WTC11 (cell line): Measurements from ENCODE around the gene WDR3.

Experiments used
- FOXP1 ChIP-seq: sonication (generic); formaldehyde crosslinking; IDR thresholded peaks from 2 replicates; pipeline ENCODE4 v1.8.0; 2022; ENCODE audit warnings: missing genetic modification reagents, mild to moderate bottlenecking, moderate library complexity, borderline replicate concordance
- FOXP4 ChIP-seq: sonication (generic); formaldehyde crosslinking; IDR thresholded peaks from 2 replicates; pipeline ENCODE4 v1.8.0; 2022; ENCODE audit warnings: mild to moderate bottlenecking, missing genetic modification reagents
- NFYB ChIP-seq: sonication (generic); formaldehyde crosslinking; conservative IDR thresholded peaks from 2 replicates; pipeline ENCODE4 v1.8.0; 2022; ENCODE audit warnings: low read depth, missing genetic modification reagents
- NR3C1 ChIP-seq: sonication (generic); formaldehyde crosslinking; conservative IDR thresholded peaks from 2 replicates; pipeline ENCODE4 v1.8.1; 2023; ENCODE audit warnings: low read depth, mild to moderate bottlenecking, missing genetic modification reagents
- TCF7 ChIP-seq: sonication (generic); formaldehyde crosslinking; IDR thresholded peaks from 2 replicates; pipeline ENCODE4 v1.8.0; 2022; ENCODE audit warnings: mild to moderate bottlenecking, low read depth, missing genetic modification reagents, moderate library complexity
- ZNF121 ChIP-seq: sonication (generic); formaldehyde crosslinking; IDR thresholded peaks from 2 replicates; pipeline ENCODE4 v1.8.0; 2023; ENCODE audit warnings: missing genetic modification reagents
- TF ChIP-seq, protein P1 (sequence below): fragments of 200-600 bp; IDR thresholded peaks from 2 replicates; pipeline ENCODE4 v1.8.0; 2022; ENCODE audit warnings: antibody characterized with exemption
- TF ChIP-seq, protein P2 (sequence below): sonication (generic); formaldehyde crosslinking; IDR thresholded peaks from 2 replicates; pipeline ENCODE4 v1.8.0; 2023; ENCODE audit warnings: missing genetic modification reagents

DNA sequence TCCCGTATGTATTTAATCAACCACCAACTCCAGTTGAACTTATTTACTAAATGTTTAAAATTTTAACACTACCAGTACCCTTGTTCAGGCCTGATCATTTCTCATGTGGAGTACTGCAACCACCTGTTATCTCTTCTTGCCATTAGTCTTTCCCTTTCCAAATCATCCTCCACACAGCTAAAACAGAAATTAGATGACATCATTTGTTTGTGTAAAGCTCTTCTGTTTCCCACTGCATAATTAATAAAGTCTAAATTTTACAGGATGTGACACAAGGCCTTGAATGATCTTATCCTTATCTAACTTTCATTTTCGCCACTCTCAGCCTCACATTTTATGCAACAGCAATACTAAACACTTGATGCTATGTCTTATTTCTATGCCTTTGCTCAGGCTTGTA, 24.5 kb upstream of the WDR3 start:
- TF ChIP-seq, protein P1, sequence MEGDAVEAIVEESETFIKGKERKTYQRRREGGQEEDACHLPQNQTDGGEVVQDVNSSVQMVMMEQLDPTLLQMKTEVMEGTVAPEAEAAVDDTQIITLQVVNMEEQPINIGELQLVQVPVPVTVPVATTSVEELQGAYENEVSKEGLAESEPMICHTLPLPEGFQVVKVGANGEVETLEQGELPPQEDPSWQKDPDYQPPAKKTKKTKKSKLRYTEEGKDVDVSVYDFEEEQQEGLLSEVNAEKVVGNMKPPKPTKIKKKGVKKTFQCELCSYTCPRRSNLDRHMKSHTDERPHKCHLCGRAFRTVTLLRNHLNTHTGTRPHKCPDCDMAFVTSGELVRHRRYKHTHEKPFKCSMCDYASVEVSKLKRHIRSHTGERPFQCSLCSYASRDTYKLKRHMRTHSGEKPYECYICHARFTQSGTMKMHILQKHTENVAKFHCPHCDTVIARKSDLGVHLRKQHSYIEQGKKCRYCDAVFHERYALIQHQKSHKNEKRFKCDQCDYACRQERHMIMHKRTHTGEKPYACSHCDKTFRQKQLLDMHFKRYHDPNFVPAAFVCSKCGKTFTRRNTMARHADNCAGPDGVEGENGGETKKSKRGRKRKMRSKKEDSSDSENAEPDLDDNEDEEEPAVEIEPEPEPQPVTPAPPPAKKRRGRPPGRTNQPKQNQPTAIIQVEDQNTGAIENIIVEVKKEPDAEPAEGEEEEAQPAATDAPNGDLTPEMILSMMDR: no peak
- TF ChIP-seq TCF7 (CRISPR knock-in tag) (no peak), ZNF121 (CRISPR knock-in tag) (no peak), NR3C1 (CRISPR knock-in tag) (no peak), NFYB (CRISPR knock-in tag) (no peak), FOXP1 (CRISPR knock-in tag) (no peak), FOXP4 (CRISPR knock-in tag) (no peak)
- TF ChIP-seq, protein P2, sequence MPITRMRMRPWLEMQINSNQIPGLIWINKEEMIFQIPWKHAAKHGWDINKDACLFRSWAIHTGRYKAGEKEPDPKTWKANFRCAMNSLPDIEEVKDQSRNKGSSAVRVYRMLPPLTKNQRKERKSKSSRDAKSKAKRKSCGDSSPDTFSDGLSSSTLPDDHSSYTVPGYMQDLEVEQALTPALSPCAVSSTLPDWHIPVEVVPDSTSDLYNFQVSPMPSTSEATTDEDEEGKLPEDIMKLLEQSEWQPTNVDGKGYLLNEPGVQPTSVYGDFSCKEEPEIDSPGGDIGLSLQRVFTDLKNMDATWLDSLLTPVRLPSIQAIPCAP (CRISPR knock-in tag): no peak
